Measurements from ENCODE around the gene JAK1.
"Not testable (repeated sequence)": the region's sequence is repeated elsewhere in the genome, so short reads cannot be mapped to it uniquely, and the experiment has no call there.

Gene JAK1

DNA sequence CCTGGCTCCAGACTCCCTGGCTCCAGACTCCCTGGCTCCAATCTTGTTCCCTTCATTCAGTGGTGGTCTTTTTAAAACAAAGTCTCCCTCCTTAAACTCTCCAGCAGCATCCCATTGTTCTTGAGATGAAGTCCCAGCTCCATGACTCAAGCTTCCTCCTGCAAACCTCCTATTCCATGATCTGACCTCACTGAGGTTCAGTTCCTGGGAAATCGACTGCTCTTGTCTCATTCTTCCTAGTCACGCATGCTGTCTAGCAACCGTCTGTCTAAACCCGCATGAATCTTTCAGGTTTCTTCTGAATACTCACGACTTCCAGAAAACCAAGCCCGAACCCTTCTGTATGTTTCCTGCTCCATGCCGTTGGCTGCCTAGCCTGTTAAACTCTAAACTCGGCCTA is 129.5 kb downstream of the JAK1 start:
- no peak for DNase-seq

DNA sequence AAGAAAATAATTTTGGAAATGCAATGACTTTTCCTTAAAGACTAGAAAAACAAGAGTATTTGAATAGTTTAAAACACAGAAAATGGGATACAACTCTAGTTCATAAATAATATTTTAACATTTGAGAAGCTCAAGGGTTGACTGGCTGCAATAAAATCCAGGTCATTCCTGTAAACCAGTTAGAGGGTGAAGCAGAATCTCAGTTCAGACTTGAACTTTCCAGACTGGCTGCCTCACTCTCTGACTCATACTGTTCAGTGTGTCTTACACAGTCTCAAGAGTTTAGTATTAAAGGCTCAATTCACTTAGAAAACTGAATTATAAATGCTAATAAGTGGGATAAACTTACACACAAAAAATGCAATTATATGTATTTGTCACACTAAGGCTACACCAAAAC is 131.6 kb downstream of the JAK1 start:
- DNase-seq = peak; percentile 25

DNA sequence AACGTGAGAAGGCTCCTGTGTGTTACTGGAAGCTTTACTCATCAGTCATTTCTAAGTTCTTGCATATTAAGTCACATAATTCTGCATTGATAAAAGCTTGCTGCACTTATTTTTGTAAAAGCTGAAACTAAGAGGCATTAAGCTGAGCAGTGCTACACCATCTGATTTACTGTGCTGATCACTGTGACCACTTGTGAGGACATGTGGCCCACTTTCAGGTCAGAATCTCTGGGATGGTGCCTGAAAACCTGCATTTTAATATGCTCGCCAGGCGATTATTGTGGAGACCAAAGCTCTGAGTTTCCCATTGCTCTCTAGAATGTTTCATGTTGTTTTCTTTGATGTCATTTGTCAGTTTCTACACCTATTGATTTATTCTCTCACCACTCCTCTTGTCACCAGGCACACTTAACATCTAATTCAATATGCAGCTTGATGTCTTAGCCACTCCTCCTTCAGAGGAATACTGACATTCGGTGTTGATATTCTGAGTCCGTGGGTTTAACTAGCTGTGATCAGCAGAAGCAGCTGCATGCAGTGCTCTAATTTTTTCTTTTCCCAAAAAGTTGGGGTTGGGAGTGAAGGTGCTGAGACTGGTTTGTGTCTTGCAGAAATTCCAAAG is 136.2 kb downstream of the JAK1 start:
- DNase-seq = no peak

DNA sequence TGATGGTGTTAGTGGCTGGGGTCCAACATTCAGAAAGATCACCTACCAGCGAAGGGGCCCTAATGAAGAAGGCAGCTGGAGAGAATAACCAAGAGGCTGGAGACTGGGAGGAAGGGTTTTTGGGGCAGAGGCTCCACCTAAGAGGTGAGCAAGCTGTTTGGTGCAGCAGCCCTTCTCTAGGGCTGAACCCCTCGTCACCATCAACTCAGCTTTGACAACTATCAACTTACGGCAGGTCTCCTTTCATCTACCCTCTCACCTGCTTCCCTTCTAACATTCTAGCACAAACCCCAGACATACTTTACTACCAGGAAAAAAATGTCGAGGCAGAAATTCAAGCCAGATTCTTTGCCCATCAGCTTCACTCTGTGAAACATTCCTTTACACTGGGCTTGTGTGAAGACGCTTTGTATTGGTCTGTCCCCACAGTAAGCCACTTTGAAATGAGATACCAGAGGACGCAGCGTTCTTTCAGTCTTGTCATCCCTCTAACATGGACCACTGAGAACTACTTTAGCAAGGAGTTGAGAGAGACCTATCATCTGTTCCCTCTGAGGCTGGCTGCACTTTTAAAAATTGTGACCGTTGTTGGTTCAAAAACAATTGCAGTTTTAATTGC is 136.8 kb downstream of the JAK1 start:
- no peak for DNase-seq

DNA sequence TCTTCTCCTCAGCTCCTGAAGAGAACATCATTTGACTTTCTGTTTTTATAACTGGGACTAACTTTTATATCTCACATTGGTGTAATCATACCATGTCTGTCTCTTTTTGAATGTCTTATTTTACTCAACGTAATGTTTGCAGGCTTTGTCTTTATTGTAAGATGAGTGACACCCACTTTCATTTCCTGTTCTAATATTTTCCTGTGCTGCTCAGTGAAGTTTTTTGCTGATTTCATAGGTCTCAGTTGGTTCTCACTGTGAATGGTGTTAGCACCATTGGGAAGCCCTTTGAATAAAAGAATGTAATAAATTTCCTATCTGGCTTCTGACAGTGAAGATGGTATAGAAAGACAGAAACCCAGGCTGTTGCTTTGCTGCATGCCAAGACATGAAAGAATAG is 137.5 kb downstream of the JAK1 start:
- no peak for DNase-seq

DNA sequence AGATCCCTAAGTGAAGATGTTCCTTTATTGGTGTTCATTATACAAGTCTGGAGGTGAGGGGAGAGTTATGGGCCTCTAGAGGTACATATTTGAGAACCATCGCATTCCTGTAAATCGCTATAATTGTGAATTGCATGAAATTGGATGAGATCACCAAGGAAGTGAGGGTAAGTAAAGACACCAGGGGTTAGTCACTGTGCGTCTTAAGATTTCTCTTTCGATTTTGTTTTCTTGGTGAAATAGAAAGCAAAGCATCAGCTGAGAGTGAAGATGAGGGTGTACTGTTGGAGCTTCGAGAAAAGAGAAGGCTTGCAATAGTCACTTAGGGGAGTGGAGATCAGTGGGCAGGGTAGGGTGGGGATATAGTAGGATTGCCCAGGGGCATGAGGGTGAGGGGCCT is 139.4 kb downstream of the JAK1 start:
- DNase-seq = no peak

DNA sequence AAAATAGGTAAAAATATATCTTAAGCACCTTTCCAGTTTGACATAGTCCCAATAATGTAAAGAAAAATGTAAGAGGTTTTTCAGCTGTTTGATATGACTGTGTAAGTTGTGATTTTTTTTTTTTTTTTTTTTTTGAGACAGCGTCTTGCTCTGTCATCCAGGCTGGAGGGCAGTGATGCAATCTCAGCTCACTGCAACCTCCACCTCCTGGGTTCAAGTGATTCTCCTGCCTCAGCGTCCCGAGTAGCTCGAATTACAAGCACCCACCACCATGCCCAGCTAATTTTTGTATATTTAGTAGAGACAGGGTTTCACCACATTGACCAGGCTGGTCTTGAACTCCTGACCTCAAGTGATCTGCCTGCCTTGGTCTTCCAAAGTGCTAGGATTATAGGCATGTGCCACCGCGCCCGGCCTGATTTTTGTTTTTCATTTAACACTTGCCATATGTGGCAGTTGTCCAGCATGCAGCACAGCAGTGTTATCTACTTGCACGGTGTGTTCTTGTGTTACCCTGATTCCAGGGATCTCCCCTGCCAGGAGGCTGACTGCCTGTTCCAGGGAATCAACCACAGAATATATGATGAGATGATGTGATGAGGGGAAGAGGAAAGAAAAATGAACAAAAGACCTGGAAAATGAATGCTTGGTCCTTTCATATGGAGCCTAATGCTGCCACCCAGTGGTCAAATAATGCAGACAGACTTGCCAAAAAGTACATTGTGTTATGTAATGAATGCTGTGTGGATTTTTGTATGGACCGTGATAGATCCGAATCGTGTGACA is 142.5 kb downstream of the JAK1 start:
- DNase-seq = peak; percentile 77

DNA sequence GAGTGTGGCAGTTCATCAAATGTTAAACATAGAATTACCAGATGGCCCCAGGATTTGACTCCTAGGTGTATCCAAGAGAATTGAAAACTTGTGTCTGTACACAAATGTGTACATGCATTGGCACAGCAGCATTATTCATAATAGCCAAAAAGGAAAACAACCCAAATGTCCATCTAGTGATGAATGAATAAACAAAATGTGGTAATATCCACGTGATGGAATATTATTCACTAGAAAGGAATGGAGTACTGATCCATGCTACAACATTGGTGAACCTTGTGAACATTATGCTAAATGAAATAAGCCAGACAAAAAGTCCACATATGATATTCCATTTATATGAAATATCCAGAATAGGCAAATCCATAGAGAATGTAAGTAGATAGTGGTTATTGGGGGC is 143.7 kb downstream of the JAK1 start:
- peak; percentile 12 for DNase-seq

DNA sequence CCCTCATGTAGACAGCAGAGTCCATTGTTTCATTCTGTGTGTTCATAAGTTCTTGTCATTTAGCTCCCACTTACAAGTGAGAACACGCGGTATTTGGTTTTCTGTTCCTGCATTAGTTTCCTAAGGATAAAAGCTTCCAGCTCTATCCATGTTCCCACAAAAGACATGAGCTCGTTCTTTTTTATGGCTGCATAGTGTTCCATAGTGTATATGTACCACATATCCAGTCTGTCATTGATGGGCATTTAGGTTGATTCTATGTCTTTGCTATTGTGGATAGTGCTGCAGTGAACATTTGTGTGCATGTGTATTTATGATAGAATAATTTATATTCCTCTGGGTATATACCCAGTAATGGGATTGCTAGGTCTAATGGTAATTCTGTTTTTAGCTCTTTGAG is 145.8 kb downstream of the JAK1 start:
- not testable (repeated sequence) for DNase-seq

DNA sequence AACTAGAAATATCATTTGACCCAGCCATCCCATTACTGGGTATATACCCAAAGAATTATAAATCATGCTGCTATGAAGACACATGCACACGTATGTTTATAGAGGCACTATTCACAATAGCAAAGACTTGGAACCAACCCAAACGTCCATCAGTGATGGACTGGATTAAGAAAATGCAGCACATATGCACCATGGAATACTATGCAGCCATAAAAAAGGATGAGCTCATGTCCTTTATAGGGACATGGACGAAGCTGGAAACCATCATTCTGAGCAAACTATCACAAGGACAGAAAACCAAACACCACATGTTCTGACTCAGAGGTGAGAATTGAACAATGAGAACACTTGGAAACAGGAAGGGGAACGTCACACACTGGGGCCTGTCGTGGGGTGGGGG is 149.0 kb downstream of the JAK1 start:
- DNase-seq = not testable (repeated sequence)

DNA sequence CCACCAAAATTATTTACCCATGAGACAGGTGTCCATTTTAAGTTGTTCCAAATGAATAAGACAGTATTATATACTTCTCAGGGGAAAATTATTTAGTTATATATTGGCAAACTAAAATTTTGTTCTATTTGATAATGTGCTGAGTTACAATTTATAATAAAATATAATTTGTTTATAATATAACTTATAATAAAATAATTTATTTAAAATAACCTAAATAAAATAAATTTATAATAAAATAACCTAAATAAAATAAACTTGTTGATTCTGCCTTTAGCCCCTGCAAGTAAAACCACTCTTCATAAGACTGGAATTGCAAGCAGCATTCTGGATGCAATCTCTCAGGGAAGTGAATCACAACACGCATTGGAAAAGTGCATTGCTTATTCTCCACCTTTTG is 151.9 kb downstream of the JAK1 start:
- DNase-seq = no peak

DNA sequence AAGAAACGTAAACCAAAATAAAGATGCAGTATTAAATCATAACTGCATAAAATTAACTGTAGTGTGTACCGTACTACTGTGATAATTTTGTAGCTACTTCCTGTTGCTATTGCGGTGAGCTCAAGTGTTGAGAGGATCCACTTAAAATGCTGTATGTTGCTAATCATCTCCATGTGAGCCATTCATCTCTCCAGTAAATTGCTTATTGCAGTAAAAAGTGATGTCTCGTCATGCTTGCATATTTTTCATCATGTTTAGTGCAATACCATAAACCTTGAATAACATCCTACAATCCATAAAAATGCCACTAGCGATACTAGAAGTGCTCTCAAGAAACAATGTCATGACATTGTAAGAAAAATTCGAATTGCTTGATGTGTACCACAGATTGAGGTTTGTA is 155.2 kb downstream of the JAK1 start:
- peak; percentile 15 for DNase-seq

DNA sequence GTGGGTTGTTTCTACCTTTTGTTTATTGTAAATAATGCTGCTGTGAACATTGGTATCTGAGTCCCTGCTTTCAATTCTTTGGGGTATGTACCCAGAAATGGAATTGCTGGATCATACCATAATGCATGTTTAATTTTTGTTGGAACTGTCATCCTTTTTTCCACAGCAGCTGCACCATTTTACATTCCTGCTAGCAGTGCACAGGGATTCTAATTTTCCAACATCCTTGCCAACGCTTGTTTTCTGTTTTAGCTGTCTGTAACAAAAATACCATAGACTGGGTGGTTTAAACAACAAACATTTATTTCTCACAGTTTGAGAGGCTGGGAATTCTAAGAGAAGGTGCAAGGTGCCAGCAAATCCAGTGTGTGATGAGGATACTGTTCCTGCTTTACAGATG is 156.3 kb downstream of the JAK1 start:
- no peak for DNase-seq

DNA sequence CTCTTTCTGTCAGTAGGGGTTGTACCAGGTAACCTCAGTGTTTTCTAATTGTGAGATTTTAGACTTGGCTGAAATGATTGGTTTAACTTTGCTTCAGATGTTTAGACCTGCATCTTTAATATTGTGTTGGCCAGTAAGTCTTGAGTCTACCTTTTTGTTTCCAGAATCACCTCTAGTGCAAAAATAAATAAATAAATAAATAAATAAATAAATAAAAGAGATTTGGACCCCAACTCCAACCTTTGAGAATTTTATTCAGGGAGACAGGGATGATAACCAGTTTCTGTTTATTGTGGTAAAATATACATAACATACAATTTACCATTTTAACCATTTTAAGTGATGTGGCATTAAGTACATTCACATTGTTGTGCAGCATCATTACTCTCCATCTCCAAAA is 157.0 kb downstream of the JAK1 start:
- no peak for DNase-seq

DNA sequence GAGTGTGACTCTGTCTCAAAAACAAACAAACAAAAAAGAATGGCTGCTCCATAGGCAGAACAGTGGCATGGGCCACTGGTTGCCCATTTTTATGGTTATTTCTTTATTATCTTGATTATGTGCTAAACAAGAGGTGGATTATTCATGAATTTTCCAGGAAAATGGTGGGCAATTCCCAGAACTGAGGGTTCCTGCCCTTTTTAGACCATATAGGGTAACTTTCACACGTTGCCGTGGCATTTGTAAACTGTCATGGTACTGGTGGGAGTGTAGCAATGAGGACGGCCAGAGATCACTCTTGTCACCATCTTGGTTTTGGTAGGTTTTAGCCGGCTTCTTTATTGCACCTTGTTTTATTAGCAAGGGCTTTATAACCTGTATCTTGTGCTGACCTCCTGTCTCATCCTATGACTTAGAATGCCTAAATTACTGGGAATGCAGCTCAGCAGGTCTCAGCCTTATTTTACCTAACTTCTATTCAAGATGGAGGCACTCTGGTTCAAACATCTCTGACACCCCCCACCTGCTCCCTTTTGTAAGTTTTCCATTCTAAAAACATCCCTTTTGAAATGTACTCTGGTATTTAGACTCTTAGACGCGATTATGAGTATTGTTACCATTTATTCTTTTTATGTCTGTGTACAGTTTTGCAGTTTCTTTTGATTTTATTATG is 164.4 kb downstream of the JAK1 start:
- no peak for DNase-seq

DNA sequence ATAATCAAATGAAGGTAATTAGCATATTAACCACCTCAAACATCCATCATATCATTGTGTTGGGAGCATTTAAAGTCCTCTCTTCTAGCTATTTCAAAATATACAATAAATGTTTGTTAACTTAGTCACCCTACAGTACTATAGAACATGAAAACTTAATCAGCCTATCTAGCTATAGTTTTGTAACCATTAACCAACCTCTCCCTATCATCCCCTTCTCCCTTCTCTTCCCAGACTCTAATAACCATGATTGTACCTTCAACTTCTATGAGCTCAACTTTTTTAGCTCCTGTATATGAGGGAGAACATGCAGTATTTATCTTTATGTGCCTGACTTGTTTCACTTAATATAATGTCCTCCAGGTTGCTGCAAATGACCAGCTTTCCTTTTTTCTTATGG is 167.5 kb downstream of the JAK1 start:
- no peak for DNase-seq

DNA sequence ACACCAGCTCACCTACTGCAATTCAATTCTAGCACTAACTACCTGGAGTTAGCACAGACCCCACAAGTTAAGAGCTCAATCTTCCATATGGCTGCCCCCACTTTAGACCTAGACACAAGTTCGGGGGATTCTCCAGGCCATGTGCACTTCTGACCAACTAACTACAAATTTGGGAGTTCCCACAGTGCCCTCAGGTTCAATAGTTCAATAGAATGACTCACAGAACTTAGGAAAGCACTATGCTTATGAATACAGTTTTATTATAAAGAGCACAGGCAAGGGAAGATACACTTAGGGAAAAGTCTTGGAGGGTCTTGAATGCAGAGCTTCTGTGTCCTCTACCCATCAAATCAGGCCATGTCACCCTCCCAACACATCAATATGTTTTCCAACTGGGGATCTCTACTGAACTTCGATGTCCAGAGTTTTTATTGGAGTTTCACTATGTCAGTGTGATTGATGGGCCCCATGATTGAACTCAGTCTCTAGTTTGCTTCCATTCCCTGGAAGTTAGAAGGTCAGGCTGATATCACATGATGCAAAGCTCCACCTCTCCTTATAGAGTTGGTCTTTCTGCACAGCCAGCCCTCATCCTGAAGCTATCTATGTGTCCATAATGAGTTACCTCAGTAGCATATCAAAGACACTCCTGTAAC is 175.4 kb downstream of the JAK1 start:
- no peak for DNase-seq

Measured in fibroblast of skin of scalp (primary cell).